MM.1S (cell line): ENCODE results near the gene CERS1.

Source experiments
- DNase-seq: peaks from one replicate; pipeline ENCODE4 v3.0.0-alpha.2; 2015
- H2AFZ ChIP-seq: fragments of 300-600 bp; sonication (generic); 2 replicates; pipeline ENCODE4 v1.6.0; 2016; ENCODE audit warnings: antibody characterized with exemption, low read length
- H3F3A ChIP-seq: fragments of 300-600 bp; sonication (generic); 2 replicates; pipeline ENCODE4 v1.6.1; 2016; ENCODE audit warnings: mild to moderate bottlenecking, antibody characterized with exemption, low read length, moderate library complexity, mixed read lengths; ENCODE audit not compliant: insufficient read depth
- H3K27ac ChIP-seq: fragments of 300-600 bp; sonication (generic); 2 replicates; pipeline ENCODE4 v1.5.1; 2016; ENCODE audit warnings: mild to moderate bottlenecking, low read length
- H3K27me3 ChIP-seq: fragments of 300-600 bp; sonication (generic); replicated peaks from 2 replicates; pipeline ENCODE4 v1.6.0; 2016; ENCODE audit warnings: low read length; ENCODE audit not compliant: insufficient read depth
- H3K36me3 ChIP-seq: fragments of 300-600 bp; sonication (generic); replicated peaks from 2 replicates; pipeline ENCODE4 v1.6.1; 2016; ENCODE audit warnings: mild to moderate bottlenecking, low read length, mixed read lengths; ENCODE audit not compliant: insufficient read depth
- H3K4me1 ChIP-seq: fragments of 300-600 bp; sonication (generic); 2 replicates; pipeline ENCODE4 v1.6.1; 2016; ENCODE audit warnings: low read length, mixed read lengths
- H3K4me2 ChIP-seq: fragments of 300-600 bp; sonication (generic); 2 replicates; pipeline ENCODE4 v1.6.0; 2016; ENCODE audit warnings: low read depth, low read length
- H3K4me3 ChIP-seq: fragments of 300-600 bp; sonication (generic); 2 replicates; pipeline ENCODE4 v1.5.1; 2016; ENCODE audit warnings: low read length, mixed read lengths
- H3K79me2 ChIP-seq: fragments of 300-600 bp; sonication (generic); 2 replicates; pipeline ENCODE4 v1.6.1; 2016; ENCODE audit warnings: mixed run types, low read length, mixed read lengths
- H3K9ac ChIP-seq: fragments of 300-600 bp; sonication (generic); 2 replicates; pipeline ENCODE4 v1.6.1; 2016; ENCODE audit warnings: low read length, mixed read lengths
- H3K9me2 ChIP-seq: fragments of 300-600 bp; sonication (generic); replicated peaks from 2 replicates; pipeline ENCODE4 v1.6.1; 2016; ENCODE audit warnings: mild to moderate bottlenecking, low read length, mixed read lengths; ENCODE audit not compliant: insufficient read depth
- H3K9me3 ChIP-seq: fragments of 300-600 bp; sonication (generic); replicated peaks from 2 replicates; pipeline ENCODE4 v1.6.1; 2016; ENCODE audit warnings: mild to moderate bottlenecking, low read length, mixed read lengths; ENCODE audit not compliant: insufficient read depth
- H4K20me1 ChIP-seq: fragments of 300-600 bp; sonication (generic); 2 replicates; pipeline ENCODE4 v1.6.1; 2016; ENCODE audit warnings: mild to moderate bottlenecking, low read length, moderate library complexity, mixed read lengths; ENCODE audit not compliant: insufficient read depth
- CTCF ChIP-seq: fragments of 300-600 bp; sonication (generic); IDR thresholded peaks from 2 replicates; pipeline ENCODE4 v1.5.1; 2016; ENCODE audit warnings: antibody characterized with exemption, low read length, mixed read lengths
- EZH2 ChIP-seq: fragments of 300-600 bp; sonication (generic); optimal IDR thresholded peaks from 2 replicates; pipeline ENCODE3; 2017; ENCODE audit warnings: low read depth, mild to moderate bottlenecking, antibody characterized with exemption, low read length, mixed read lengths
- EZH2phosphoT487 ChIP-seq: fragments of 300-600 bp; sonication (generic); IDR thresholded peaks from 2 replicates; pipeline ENCODE4 v1.6.1; 2018; ENCODE audit warnings: antibody characterized with exemption, low read length

Gene CERS1

GRCh38 chr19:18861917-18862316 lies 34.0 kb downstream of the CERS1 start:
- no peak overlapping the region for H3K4me3 ChIP-seq

GRCh38 chr19:18861235-18861634 lies 34.7 kb downstream of the CERS1 start:
- Histone ChIP-seq H3K4me3 (no peak overlapping the region), H3K36me3 (peaks cover 27% of the 10 kb centered on the region), H3K4me2 (peak overlapping the region; percentile 25; the same call in 1 of the 2 replicates), H3K9ac (no peak overlapping the region), H3K79me2 (peaks cover 57% of the 10 kb centered on the region), H3K4me1 (peaks cover 32% of the 10 kb centered on the region), H3F3A (peaks cover 18% of the 10 kb centered on the region; the same call in 1 of the 2 replicates), H2AFZ (no peak overlapping the region), H3K9me3 (no peaks in the 10 kb centered on the region), H3K27ac (peak overlapping the region; percentile 57; the same call in 1 of the 2 replicates), H4K20me1 (no peaks in the 10 kb centered on the region), H3K27me3 (no peaks in the 10 kb centered on the region), H3K9me2 (no peaks in the 10 kb centered on the region)
- no peak for TF ChIP-seq CTCF
- TF ChIP-seq EZH2phosphoT487: no peak
- TF ChIP-seq EZH2: no peak
- DNase-seq: peak; percentile 84

More at GRCh38 chr19:18861917-18862316, 34.0 kb downstream of the CERS1 start:
- no peak overlapping the region for H3K4me2 ChIP-seq
- peaks cover 50% of the 10 kb centered on the region for H3K79me2 ChIP-seq
- no peak for DNase-seq
- peaks cover 32% of the 10 kb centered on the region for H3K4me1 ChIP-seq
- no peaks in the 10 kb centered on the region for H3K9me2 ChIP-seq
- H3K36me3 ChIP-seq: peaks cover 26% of the 10 kb centered on the region
- TF ChIP-seq CTCF (no peak), EZH2phosphoT487 (no peak), EZH2 (no peak)
- no peaks in the 10 kb centered on the region for H4K20me1 ChIP-seq
- no peak overlapping the region for H3K9ac ChIP-seq
- peak overlapping the region; percentile 57; the same call in 1 of the 2 replicates for H3K27ac ChIP-seq
- no peak overlapping the region for H2AFZ ChIP-seq
- H3K27me3 ChIP-seq: no peaks in the 10 kb centered on the region
- peaks cover 20% of the 10 kb centered on the region; the same call in 1 of the 2 replicates for H3F3A ChIP-seq
- no peaks in the 10 kb centered on the region for H3K9me3 ChIP-seq

- Histone ChIP-seq H4K20me1 (no peaks in the 10 kb centered on the region), H3K9me2 (no peaks in the 10 kb centered on the region), H3K9ac (no peak overlapping the region), H3K27ac (peak overlapping the region; percentile 57; the same call in 1 of the 2 replicates), H2AFZ (no peak overlapping the region), H3F3A (peaks cover 17% of the 10 kb centered on the region; the same call in 1 of the 2 replicates), H3K27me3 (no peaks in the 10 kb centered on the region), H3K4me3 (no peak overlapping the region), H3K4me2 (peak overlapping the region; percentile 25; the same call in 1 of the 2 replicates), H3K4me1 (peaks cover 32% of the 10 kb centered on the region), H3K9me3 (no peaks in the 10 kb centered on the region), H3K36me3 (peaks cover 29% of the 10 kb centered on the region), H3K79me2 (peaks cover 62% of the 10 kb centered on the region)
- TF ChIP-seq CTCF: no peak
- TF ChIP-seq EZH2: no peak
- no peak for TF ChIP-seq EZH2phosphoT487
- DNase-seq: no peak
Measured at GRCh38 chr19:18860725-18861124, 35.2 kb downstream of the CERS1 start.
